Thyroid gland (tissue), 4 donors: ENCODE data around the gene POLR3A. TPM values are rescaled to one million over a fixed set of nuclear protein-coding genes. Genes with fewer than 3 reads are reported as not detected.

Experiments
- DNase-seq, 2 donors: peaks; one replicate each; pipeline ENCODE4 v3.0.0-alpha.2; 2019
- H3K27ac ChIP-seq, 3 donors: fragments of 200-600 bp; sonication (generic); 1 replicate in 2 of 3; 2 replicates in 1 of 3; pipeline ENCODE4 v1.5.1; 2016 to 2019; ENCODE audit warnings: mild to moderate bottlenecking in 1 of 3, moderate library complexity in 1 of 3
- H3K27me3 ChIP-seq: fragments of 200-600 bp; sonication (generic); one replicate; pipeline ENCODE4 v1.5.1; 2019
- H3K36me3 ChIP-seq, 2 donors: fragments of 200-600 bp; sonication (generic); one replicate each; pipeline ENCODE4 v1.5.1; 2016 to 2019
- H3K4me1 ChIP-seq, 2 donors: fragments of 200-600 bp; sonication (generic); one replicate each; pipeline ENCODE4 v1.5.1; 2017 to 2019
- H3K4me3 ChIP-seq, 3 donors: fragments of 200-600 bp; sonication (generic); replicated peaks in 1 of 3; 1 replicate in 2 of 3; 2 replicates in 1 of 3; pipeline ENCODE4 v1.5.1; 2016; ENCODE audit warnings: mild to moderate bottlenecking in 1 of 3
- H3K9me3 ChIP-seq: fragments of 200-600 bp; sonication (generic); one replicate; pipeline ENCODE4 v1.5.1; 2017
- CTCF ChIP-seq, 6 experiments: fragments of 200-600 bp in 3 of 6; fragments of 450-650 bp in 3 of 6; sonication (generic) in 3 of 6; IDR thresholded peaks; one replicate each; pipeline ENCODE4 v1.5.1; 2016 to 2019; ENCODE audit warnings: antibody characterized with exemption in 6 of 6, mild to moderate bottlenecking in 2 of 6, inconsistent platforms in 1 of 6, moderate library complexity in 1 of 6
- POLR2A ChIP-seq, 2 donors: fragments of 450-650 bp; IDR thresholded peaks; one replicate each; pipeline ENCODE4 v1.6.1; 2017; ENCODE audit warnings: antibody characterized with exemption in 2 of 2, mild to moderate bottlenecking in 2 of 2, moderate library complexity in 1 of 2
- WGBS, 2 donors: methylation state at CpG; one replicate each; pipeline ENCODE4 v1.1.5; 2017; 5-methylcytosine and 5-hydroxymethylcytosine counted together
- intact Hi-C: fragments of 100-400 bp; cut with DNase I; formaldehyde crosslinking; loops from one replicate; pipeline ENCODE4 v1.15.1; 2023
- total RNA-seq, 4 donors: library from RNA; depleted of rRNA; stranded (reverse); fragments of >200 nt; gene quantifications; one replicate each; pipeline ENCODE4 v1.2.3, GENCODE V29; 2016

Gene POLR3A
- total RNA-seq, 4 donors from 2014 or later = 14.5 to 21.5 (median 16.6) TPM

- Histone ChIP-seq H3K36me3 (peaks cover 0 to under 1% of the 10 kb centered on the region in 2 donors), H3K9me3 (no peaks in the 10 kb centered on the region), H3K4me1 (peaks cover 10 to 14% of the 10 kb centered on the region in 2 donors), H3K27ac (peak overlapping the region; percentile 67 to 80 (median 73)), H3K4me3 (no peak overlapping the region), H3K27me3 (no peaks in the 10 kb centered on the region)
- no peak for DNase-seq
- intact Hi-C loops = no loop called here
- WGBS, 2 donors = 89 to 94% methylated on average over 3 of the region's 3 CpGs
- TF ChIP-seq CTCF (IDR thresholded peaks at IDR 0.05) (no peak), POLR2A (IDR thresholded peaks at IDR 0.05) (no peak)
Measured at GRCh38 chr10:77971804-77972144, 57.5 kb downstream of the POLR3A start.

DNA sequence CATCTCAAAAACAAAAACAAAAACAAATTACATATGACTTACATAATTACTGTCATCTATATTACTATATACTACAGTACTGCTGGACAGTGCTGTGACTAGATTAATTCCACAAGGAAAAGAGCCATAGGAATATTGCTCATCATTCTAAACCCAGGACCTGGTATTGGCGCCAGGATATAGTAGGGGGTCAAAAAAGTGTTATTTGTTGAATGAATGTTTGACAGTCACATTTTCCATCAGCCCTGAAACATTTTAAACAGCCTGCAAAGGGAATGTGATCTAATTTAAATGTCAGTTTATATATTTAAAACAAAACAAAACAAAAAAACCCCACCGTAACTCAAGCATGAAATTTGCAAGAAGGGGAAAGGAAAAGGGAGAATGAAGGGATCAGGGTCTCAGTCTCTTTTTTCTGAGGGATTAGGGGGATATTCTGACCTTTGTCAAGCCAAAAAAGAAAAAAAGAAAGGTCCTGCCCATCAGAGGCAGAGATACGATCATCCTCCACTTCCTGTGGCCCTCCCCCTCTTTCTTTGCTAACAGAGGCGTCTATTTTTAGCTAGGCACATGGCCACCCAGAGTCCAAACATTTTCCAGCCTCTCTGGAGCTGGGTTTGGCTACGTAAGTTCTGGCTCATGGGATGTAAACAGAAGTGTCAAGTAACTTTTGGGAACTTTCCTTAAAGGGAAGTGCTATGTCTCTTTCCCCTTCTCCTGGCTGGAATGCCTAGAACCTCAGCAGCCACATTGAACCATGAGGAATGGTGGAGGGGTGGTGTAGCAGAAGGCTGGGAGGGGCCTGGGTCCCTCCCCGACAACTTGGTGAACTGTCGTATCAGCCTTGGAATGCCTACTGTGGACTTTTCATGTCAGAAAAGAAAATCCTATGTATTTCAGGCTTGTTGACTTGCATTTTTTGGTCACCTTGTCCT is 58.2 kb downstream of the POLR3A start:
- H3K4me3 ChIP-seq = no peak overlapping the region
- peak; percentile 42 to 56 for DNase-seq
- intact Hi-C loops = no loop called here
- 52 to 60% methylated on average over 7 of the region's 7 CpGs for WGBS, 2 donors
- H3K4me1 ChIP-seq = peaks cover 10 to 14% of the 10 kb centered on the region in 2 donors
- H3K27me3 ChIP-seq = no peaks in the 10 kb centered on the region
- no peaks in the 10 kb centered on the region for H3K9me3 ChIP-seq
- no peak for TF ChIP-seq CTCF (IDR thresholded peaks at IDR 0.05)
- TF ChIP-seq POLR2A (IDR thresholded peaks at IDR 0.05) = no peak
- H3K36me3 ChIP-seq = no peaks in the 10 kb centered on the region
- H3K27ac ChIP-seq = peak overlapping the region; percentile 67 to 80 (median 73)

GRCh38 chr10:77969114-77969513 is 60.2 kb downstream of the POLR3A start:
- WGBS, 2 donors = 39 to 53% methylated on average over 4 of the region's 4 CpGs
- peak; percentile 19 to 34 for DNase-seq
- Histone ChIP-seq H3K27ac (no peak overlapping the region), H3K36me3 (no peaks in the 10 kb centered on the region), H3K4me3 (no peak overlapping the region), H3K27me3 (no peaks in the 10 kb centered on the region), H3K4me1 (peaks cover 10 to 14% of the 10 kb centered on the region in 2 donors), H3K9me3 (no peaks in the 10 kb centered on the region)
- intact Hi-C loops = no loop called here
- TF ChIP-seq CTCF (IDR thresholded peaks at IDR 0.05) = no peak
- TF ChIP-seq POLR2A (IDR thresholded peaks at IDR 0.05) = no peak

DNA sequence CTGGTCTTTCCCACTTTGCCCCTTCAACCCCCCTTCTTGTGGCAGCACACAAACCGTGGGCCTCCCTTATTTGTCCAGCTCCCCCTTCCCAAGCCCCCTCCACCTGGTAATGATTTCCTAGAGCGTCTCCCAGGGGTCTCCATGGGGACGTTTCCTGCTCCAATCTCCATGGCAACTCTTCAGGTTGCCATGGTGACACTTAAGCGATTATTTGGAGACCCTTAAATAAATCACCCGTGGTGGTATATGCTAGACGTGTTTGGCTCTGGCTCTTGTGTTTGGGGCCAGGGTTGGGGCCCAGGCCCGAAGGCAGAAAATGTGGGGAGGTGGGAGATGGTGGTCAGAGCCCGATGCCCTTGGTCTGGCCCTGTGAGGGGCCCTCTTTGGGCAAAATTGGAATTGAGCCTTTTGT is 61.7 kb downstream of the POLR3A start:
- no peaks in the 10 kb centered on the region for H3K36me3 ChIP-seq
- DNase-seq = no peak
- no peak overlapping the region for H3K4me3 ChIP-seq
- no peaks in the 10 kb centered on the region for H3K9me3 ChIP-seq
- no peaks in the 10 kb centered on the region for H3K27me3 ChIP-seq
- peaks cover 10 to 14% of the 10 kb centered on the region in 2 donors for H3K4me1 ChIP-seq
- TF ChIP-seq CTCF (IDR thresholded peaks at IDR 0.05) (no peak), POLR2A (IDR thresholded peaks at IDR 0.05) (no peak)
- H3K27ac ChIP-seq = no peak overlapping the region
- intact Hi-C loops = no loop called here
- WGBS, 2 donors = 31 to 39% methylated on average over 8 of the region's 8 CpGs

DNA sequence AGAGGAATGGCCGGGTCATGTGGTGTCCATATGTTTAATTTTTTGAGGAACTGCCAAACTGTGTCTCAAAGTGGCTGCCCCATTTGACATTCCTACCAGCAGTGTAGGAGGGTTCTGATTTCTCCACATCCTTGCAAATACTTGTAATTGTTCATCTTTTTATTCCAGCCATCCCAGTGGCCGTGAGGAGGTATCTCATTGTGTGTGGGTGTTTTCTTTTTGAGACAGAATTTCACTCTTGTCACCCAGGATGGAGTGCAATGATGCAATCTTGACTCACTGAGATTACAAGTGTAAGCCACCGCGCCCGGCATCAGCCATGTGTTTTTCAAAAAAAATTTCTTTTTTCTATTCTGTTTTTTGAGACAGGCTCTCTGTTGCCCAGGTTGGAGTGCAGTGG is 64.0 kb downstream of the POLR3A start:
- Histone ChIP-seq H3K27ac (no peak overlapping the region), H3K4me3 (no peak overlapping the region), H3K4me1 (no peaks in the 10 kb centered on the region), H3K9me3 (no peaks in the 10 kb centered on the region), H3K27me3 (no peaks in the 10 kb centered on the region), H3K36me3 (no peaks in the 10 kb centered on the region)
- 75 to 96% methylated on average over 5 of the region's 5 CpGs for WGBS, 2 donors
- TF ChIP-seq CTCF (IDR thresholded peaks at IDR 0.05) = no peak
- TF ChIP-seq POLR2A (IDR thresholded peaks at IDR 0.05) = no peak
- intact Hi-C loops = no loop called here
- no peak for DNase-seq
